ENCODE measurements around the gene MRPS34. TPM values are rescaled to one million over a fixed set of nuclear protein-coding genes. Genes with fewer than 3 reads are reported as not detected.

The MRPS34 gene
- total RNA-seq, 3 donors from 2014 or later = 85.9 to 95.4 (median 87.8) TPM

DNA sequence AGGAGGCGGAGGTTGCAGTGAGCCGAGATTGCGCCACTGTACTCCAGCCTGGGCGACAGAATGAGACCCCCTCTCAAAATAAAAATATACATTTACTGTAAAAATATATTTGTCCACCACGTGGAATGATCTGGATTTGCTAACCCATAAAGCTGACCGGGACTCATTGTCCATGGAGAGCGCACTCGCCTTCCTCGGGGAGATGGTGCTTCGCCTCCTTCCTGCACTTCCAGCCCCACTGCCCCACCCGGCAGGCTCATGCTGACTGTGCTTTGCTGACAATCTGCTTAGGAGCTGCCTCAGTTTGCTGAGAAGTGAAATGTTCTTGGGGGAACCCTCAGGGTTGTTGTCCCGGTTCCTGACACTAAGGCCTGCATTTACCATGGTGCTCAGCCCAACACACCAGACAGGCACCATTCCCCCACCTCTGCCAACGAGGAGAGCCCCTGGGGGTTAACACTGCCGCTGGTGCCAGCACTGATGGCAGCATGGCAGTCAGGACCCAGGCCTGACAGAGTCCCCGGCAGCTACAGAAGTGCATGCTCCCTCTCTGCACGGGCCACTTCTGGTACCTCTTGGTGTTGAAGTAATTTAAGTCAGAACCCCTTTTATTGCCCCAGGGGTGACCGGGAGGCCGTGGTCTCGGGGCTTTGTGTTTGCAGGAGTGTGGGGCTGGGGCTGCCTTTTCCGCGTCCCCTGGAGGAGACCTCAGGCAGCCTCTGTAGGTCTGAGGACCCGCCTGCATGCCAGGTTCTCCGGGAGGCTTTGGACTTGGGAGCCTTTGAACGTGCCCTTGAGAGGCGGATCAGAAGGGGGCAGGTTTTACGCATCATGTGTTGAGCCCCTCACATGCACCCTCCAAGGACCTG lies 12.3 kb upstream of the MRPS34 start:
- intact Hi-C loops (cut with DNase I; ENCODE audit: low total_unique reads) = no loop called here
- Histone ChIP-seq H3K36me3 (no peaks in the 10 kb centered on the region), H3K4me3 (no peak overlapping the region), H3K27ac (no peak overlapping the region), H3K4me1 (peaks cover 0 to 15% of the 10 kb centered on the region in 2 donors), H3K27me3 (no peaks in the 10 kb centered on the region), H3K9me3 (no peaks in the 10 kb centered on the region)
- no peak for DNase-seq (ENCODE audit: low spot score in 2 of 2)
- TF ChIP-seq POLR2A (IDR thresholded peaks at IDR 0.05) (no peak), POLR2AphosphoS5 (IDR thresholded peaks at IDR 0.05) (no peak)
- TF ChIP-seq, protein P1, sequence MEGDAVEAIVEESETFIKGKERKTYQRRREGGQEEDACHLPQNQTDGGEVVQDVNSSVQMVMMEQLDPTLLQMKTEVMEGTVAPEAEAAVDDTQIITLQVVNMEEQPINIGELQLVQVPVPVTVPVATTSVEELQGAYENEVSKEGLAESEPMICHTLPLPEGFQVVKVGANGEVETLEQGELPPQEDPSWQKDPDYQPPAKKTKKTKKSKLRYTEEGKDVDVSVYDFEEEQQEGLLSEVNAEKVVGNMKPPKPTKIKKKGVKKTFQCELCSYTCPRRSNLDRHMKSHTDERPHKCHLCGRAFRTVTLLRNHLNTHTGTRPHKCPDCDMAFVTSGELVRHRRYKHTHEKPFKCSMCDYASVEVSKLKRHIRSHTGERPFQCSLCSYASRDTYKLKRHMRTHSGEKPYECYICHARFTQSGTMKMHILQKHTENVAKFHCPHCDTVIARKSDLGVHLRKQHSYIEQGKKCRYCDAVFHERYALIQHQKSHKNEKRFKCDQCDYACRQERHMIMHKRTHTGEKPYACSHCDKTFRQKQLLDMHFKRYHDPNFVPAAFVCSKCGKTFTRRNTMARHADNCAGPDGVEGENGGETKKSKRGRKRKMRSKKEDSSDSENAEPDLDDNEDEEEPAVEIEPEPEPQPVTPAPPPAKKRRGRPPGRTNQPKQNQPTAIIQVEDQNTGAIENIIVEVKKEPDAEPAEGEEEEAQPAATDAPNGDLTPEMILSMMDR (IDR thresholded peaks at IDR 0.05) = no peak

DNA sequence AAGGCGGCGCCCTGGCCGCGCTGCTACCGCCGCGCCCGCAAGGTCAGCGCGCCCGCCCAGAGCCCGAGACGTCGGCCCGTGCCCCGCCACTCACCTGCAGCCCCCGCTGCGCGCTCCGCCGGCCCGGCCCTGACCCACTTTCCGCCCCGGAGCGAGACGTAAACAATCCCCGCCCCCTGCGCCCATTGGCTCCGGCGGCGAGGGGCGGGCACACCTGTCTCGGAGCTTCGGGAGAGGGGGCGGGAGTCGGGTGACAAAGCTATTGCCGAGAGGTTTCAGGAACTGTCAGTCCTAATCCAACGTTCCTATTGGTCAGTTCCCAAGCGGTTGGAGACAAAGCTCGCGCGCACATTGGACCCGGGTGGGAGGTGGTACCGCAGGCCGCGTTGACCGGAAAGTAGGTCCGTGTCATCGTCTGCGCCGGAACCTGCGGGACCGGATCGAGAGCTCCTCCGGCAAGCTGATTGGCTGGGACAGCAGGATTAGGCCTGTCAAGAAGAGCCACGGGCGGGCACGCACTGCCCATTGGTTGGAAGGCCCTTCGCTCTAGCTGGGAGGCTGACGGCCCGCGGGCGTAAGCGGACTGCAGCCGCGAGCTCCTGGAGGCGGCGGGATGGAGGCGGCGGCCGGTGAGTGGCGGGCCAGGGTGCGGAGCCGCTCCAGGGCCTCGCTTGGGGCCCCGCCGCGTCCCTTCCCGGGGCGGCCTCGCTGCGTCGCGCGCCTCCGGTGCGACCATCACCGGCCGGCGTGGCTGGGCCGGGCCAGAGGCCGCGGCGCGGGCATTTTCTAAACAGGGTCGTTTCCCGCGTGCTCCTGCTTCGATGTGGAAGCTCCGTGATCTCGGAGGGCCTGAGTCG lies 9.7 kb upstream of the MRPS34 start, which contains the start of the genes NUBP2 and SPSB3:
Gene NUBP2, plus strand, starts transcription at position 553 of the 857 bp plus-strand sequence. Its CDS starts 61 bp downstream, at position 614.
Gene SPSB3, minus strand, starts transcription at position 164 of the 857 bp plus-strand sequence. CDS start 1,088 bp downstream, outside the sequence.
- peaks cover 0 to 15% of the 10 kb centered on the region in 2 donors for H3K4me1 ChIP-seq
- intact Hi-C loops (cut with DNase I; ENCODE audit: low total_unique reads) = no loop called here
- H3K9me3 ChIP-seq = no peaks in the 10 kb centered on the region
- peak within 1 kb of the TSS; percentile 83 to 91 for H3K27ac ChIP-seq
- no peaks in the 10 kb centered on the region for H3K36me3 ChIP-seq
- H3K27me3 ChIP-seq = no peaks in the 10 kb centered on the region
- peak; percentile 100 for DNase-seq (ENCODE audit: low spot score in 2 of 2)
- peak; percentile 25 to 76 (median 75) for TF ChIP-seq POLR2AphosphoS5 (IDR thresholded peaks at IDR 0.05)
- TF ChIP-seq POLR2A (IDR thresholded peaks at IDR 0.05) = no peak
- H3K4me3 ChIP-seq = peak within 1 kb of the TSS; percentile 77 to 96 (median 94)

DNA sequence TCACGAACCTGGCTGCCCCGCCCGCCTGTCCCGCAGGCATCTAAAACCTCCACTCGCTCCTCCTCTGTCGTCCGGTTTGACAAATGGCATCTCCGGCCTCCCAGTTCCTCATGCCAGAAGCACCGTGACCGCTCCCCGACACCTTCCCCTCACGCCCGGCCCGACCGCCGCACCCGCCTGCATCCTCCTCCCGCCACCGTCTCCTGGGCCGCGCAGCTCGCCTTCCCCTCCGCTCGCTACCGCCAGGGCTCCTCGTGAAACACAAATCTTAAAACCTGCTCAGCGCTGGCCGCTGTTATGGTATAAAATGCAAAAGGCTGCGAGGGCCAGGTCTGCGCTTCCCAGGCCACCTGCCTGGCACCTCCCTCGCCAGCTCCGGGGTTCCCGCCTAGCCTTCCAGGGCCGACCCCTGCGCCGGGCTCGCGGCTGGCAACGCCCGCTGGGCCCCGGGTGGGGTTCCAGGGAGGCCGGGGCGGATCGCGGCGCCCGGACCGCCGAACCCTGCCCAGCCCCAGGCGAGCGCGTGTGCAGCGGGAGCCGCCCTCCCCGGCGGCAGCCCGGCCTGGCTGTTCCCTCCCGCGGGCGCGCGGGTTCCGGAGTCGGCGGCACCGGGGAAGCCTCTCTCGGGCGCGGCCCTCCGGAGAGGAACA lies 8.9 kb upstream of the MRPS34 start:
- Histone ChIP-seq H3K36me3 (peaks cover under 1% of the 10 kb centered on the region), H3K4me1 (peaks cover 0 to 15% of the 10 kb centered on the region in 2 donors), H3K27me3 (no peaks in the 10 kb centered on the region), H3K4me3 (peak overlapping the region; percentile 77 to 96 (median 94)), H3K27ac (peak overlapping the region; percentile 83 to 91), H3K9me3 (no peaks in the 10 kb centered on the region)
- TF ChIP-seq, protein P1 (IDR thresholded peaks at IDR 0.05) = peak; percentile 15 to 18 (median 16)
- no peak for TF ChIP-seq POLR2AphosphoS5 (IDR thresholded peaks at IDR 0.05)
- DNase-seq (ENCODE audit: low spot score in 2 of 2) = no peak
- intact Hi-C loops (cut with DNase I; ENCODE audit: low total_unique reads) = no loop called here

DNA sequence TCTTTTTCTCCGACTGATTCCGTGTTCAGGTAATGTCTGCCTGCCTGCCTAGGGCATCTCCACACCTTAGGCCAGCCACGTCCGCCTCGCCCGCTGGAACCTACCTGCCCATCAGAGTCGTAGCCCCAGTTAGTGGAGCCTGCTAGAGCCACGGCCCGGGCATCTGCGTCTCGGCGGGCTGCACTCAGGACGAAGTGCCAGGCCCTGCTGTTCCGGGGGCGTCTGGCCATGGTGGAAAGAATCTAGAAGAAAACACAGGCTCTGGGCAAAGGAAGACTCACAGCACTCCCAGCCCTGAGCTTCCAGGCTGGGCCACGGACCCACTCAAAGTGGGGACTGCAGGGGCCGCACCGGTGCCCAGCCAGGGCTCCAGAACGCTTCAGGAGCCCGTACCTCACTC lies 8.3 kb upstream of the MRPS34 start:
- H3K4me3 ChIP-seq = peak overlapping the region; percentile 77 to 96 (median 94)
- TF ChIP-seq, protein P1 (IDR thresholded peaks at IDR 0.05) = no peak
- TF ChIP-seq POLR2AphosphoS5 (IDR thresholded peaks at IDR 0.05) = no peak
- TF ChIP-seq POLR2A (IDR thresholded peaks at IDR 0.05) = no peak
- peak overlapping the region; percentile 83 to 91 for H3K27ac ChIP-seq
- peaks cover 0 to 15% of the 10 kb centered on the region in 2 donors for H3K4me1 ChIP-seq
- intact Hi-C loops (cut with DNase I; ENCODE audit: low total_unique reads) = no loop called here
- H3K36me3 ChIP-seq = peaks cover 5% of the 10 kb centered on the region
- no peaks in the 10 kb centered on the region for H3K27me3 ChIP-seq
- H3K9me3 ChIP-seq = no peaks in the 10 kb centered on the region
- no peak for DNase-seq (ENCODE audit: low spot score in 2 of 2)

DNA sequence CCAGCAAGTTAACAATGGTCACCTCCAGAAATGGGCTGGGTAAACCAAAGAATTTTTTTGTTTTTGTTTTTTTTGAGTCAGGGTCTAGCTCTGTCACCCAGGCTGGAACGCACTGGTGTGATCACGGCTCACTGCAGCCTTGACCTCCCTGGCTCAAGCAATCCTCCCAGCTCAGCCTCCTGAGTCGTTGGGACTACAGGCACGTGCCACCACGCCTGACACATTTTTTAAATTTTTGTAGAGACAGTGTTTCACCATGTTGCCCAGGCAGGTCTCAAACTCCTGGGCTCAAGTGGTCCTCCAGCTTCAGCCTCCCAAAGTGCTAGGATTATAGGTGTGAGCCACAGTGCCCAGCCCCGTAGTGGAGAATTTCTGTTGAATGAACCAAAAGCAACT lies 7.7 kb upstream of the MRPS34 start:
- Histone ChIP-seq H3K4me1 (peaks cover 0 to 15% of the 10 kb centered on the region in 2 donors), H3K4me3 (peak overlapping the region in 1 of 3 donors; percentile 96), H3K36me3 (peaks cover 5% of the 10 kb centered on the region), H3K9me3 (no peaks in the 10 kb centered on the region), H3K27me3 (no peaks in the 10 kb centered on the region), H3K27ac (no peak overlapping the region)
- DNase-seq (ENCODE audit: low spot score in 2 of 2) = no peak
- intact Hi-C loops (cut with DNase I; ENCODE audit: low total_unique reads) = no loop called here
- no peak for TF ChIP-seq POLR2AphosphoS5 (IDR thresholded peaks at IDR 0.05)
- TF ChIP-seq POLR2A (IDR thresholded peaks at IDR 0.05) = no peak
- TF ChIP-seq, protein P1 (IDR thresholded peaks at IDR 0.05) = no peak
